ENCODE data around the gene ATP8B4.

The ATP8B4 gene

DNA sequence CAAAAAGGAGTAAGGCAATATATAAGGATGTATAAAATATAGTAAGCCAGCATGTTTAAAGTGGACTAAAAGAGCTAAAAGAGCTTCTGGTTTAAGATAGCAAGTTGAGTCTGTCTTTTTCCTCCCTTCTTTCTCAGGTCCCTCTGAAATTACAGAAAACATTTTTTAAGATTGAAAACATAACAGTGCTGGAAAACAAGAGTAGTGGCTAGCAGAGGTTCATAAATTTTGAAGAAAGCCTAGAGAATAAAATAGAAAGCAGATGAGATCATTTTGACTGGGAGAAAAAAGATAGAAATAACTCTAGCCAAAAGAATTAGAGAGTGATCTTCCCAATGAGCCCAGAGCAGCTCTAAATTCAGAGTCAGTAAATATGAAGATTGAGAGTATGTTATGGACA is 41.9 kb downstream of the ATP8B4 start:
- in situ Hi-C loops (cut with MboI; ENCODE audit: low sequenced_read_pairs), result no loop called here
- no peaks in the 10 kb centered on the region for H3K4me1 ChIP-seq

DNA sequence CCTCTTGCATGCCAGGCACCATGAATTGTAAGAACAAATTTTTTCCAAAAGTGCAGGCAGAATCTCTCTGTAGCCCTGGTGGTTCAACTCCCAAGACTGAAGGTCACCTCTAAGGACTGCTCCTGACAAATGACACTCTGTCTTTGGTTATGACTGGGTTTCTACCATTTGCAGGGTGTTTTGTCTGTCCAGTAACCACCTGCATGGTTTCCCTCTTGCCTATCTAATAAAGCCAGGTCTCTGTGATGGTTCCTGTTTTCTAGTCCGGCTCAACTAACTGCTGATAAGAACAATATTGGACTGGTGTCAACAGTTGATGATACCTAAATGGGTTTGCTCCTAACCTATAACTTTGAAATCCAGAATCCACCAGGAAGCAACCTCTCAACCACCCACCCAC is 43.7 kb downstream of the ATP8B4 start:
- H3K36me3 ChIP-seq (replicated peaks), result no peaks in the 10 kb centered on the region
- H3K27me3 ChIP-seq (ENCODE audit: low read depth), result no peaks in the 10 kb centered on the region; the same call in 1 of the 2 replicates

More for the DNA sequence above, 41.9 kb downstream of the ATP8B4 start:
- Histone ChIP-seq H3K27me3 (ENCODE audit: low read depth) (no peaks in the 10 kb centered on the region; the same call in 1 of the 2 replicates), H3K36me3 (replicated peaks) (no peaks in the 10 kb centered on the region), H3K9me3 (no peaks in the 10 kb centered on the region), H3K4me3 (no peak overlapping the region)
- DNase-seq (ENCODE audit: low spot score in 2 of 2), result no peak

GRCh38 chr15:50071551-50072258 is 47.3 kb downstream of the ATP8B4 start:
- H3K9me3 ChIP-seq, result no peaks in the 10 kb centered on the region
- no peaks in the 10 kb centered on the region for H3K36me3 ChIP-seq (replicated peaks)
- H3K27me3 ChIP-seq (ENCODE audit: low read depth), result no peaks in the 10 kb centered on the region
- DNase-seq (ENCODE audit: low spot score in 2 of 2), result no peak
- no peaks in the 10 kb centered on the region for H3K4me1 ChIP-seq
- H3K4me3 ChIP-seq, result no peak overlapping the region
- in situ Hi-C loops (cut with MboI; ENCODE audit: low sequenced_read_pairs), result no loop called here

More for the DNA sequence above, 43.7 kb downstream of the ATP8B4 start:
- H3K4me3 ChIP-seq, result no peak overlapping the region
- DNase-seq (ENCODE audit: low spot score in 2 of 2), result no peak
- no peaks in the 10 kb centered on the region for H3K4me1 ChIP-seq
- in situ Hi-C loops (cut with MboI; ENCODE audit: low sequenced_read_pairs), result no loop called here
- H3K9me3 ChIP-seq, result no peaks in the 10 kb centered on the region

- Histone ChIP-seq H3K27me3 (ENCODE audit: low read depth) (no peaks in the 10 kb centered on the region), H3K4me3 (no peak overlapping the region), H3K36me3 (replicated peaks) (no peaks in the 10 kb centered on the region), H3K9me3 (no peaks in the 10 kb centered on the region), H3K4me1 (no peaks in the 10 kb centered on the region)
- in situ Hi-C loops (cut with MboI; ENCODE audit: low sequenced_read_pairs), result no loop called here
- DNase-seq (ENCODE audit: low spot score in 2 of 2), result no peak
Measured at GRCh38 chr15:50068016-50068415, 51.0 kb downstream of the ATP8B4 start.

GRCh38 chr15:50067254-50067653 is 51.8 kb downstream of the ATP8B4 start:
- DNase-seq (ENCODE audit: low spot score in 2 of 2), result no peak
- H3K4me1 ChIP-seq, result no peaks in the 10 kb centered on the region
- no peaks in the 10 kb centered on the region for H3K27me3 ChIP-seq (ENCODE audit: low read depth)
- no peaks in the 10 kb centered on the region for H3K9me3 ChIP-seq
- no peaks in the 10 kb centered on the region for H3K36me3 ChIP-seq (replicated peaks)
- in situ Hi-C loops (cut with MboI; ENCODE audit: low sequenced_read_pairs), result no loop called here
- no peak overlapping the region for H3K4me3 ChIP-seq

GRCh38 chr15:50066666-50067065 is 52.4 kb downstream of the ATP8B4 start:
- no peaks in the 10 kb centered on the region for H3K9me3 ChIP-seq
- in situ Hi-C loops (cut with MboI; ENCODE audit: low sequenced_read_pairs), result no loop called here
- no peak for DNase-seq (ENCODE audit: low spot score in 2 of 2)
- no peaks in the 10 kb centered on the region for H3K36me3 ChIP-seq (replicated peaks)
- H3K4me1 ChIP-seq, result no peaks in the 10 kb centered on the region
- H3K4me3 ChIP-seq, result no peak overlapping the region
- H3K27me3 ChIP-seq (ENCODE audit: low read depth), result no peaks in the 10 kb centered on the region

DNA sequence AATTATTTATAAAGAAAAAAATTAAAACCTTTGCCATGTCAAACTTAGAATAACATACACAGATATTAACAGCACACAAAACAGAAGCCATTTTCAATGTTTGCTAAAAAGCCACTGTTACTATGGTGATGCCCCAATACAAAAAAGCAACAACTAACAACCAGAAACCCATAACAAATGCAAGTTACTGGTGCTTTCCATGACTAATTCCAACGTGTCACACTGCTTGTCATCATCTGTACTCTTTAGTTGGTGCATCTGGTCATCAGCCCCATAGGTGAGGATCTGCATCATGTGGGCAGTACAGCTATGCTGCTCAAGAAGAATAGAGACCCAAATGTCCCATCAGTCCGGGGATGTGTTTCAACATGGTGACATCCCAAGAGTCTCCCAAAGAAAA is 52.8 kb downstream of the ATP8B4 start:
- Histone ChIP-seq H3K4me1 (no peaks in the 10 kb centered on the region), H3K4me3 (no peak overlapping the region), H3K27me3 (ENCODE audit: low read depth) (no peaks in the 10 kb centered on the region), H3K36me3 (replicated peaks) (no peaks in the 10 kb centered on the region), H3K9me3 (no peaks in the 10 kb centered on the region)
- in situ Hi-C loops (cut with MboI; ENCODE audit: low sequenced_read_pairs), result no loop called here
- DNase-seq (ENCODE audit: low spot score in 2 of 2), result no peak

GRCh38 chr15:50065279-50065678 is 53.8 kb downstream of the ATP8B4 start:
- in situ Hi-C loops (cut with MboI; ENCODE audit: low sequenced_read_pairs), result no loop called here
- H3K27me3 ChIP-seq (ENCODE audit: low read depth), result no peaks in the 10 kb centered on the region
- no peaks in the 10 kb centered on the region for H3K36me3 ChIP-seq (replicated peaks)
- no peaks in the 10 kb centered on the region for H3K9me3 ChIP-seq
- no peak for DNase-seq (ENCODE audit: low spot score in 2 of 2)
- H3K4me3 ChIP-seq, result no peak overlapping the region
- H3K4me1 ChIP-seq, result no peaks in the 10 kb centered on the region; the same call in 1 of the 2 replicates

DNA sequence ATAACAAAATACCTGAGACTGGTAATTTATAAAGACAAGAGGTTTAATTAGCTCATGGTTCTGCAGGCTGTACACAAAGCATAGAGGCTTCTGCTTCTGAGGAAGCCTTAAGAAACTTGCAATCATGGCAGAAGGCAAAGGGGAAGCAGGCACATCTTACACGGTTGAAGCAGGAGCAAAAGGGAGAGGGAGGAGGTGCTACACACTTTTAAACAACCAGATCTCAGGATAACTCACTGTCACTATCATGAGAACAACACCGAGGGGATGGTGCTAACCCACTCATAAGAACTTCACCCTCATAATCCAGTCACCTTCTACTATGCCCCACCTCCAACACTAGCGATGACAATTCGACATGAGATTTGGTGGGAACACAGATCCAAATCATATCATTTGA is 54.4 kb downstream of the ATP8B4 start:
- in situ Hi-C loops (cut with MboI; ENCODE audit: low sequenced_read_pairs), result no loop called here
- Histone ChIP-seq H3K4me3 (no peak overlapping the region), H3K27me3 (ENCODE audit: low read depth) (no peaks in the 10 kb centered on the region), H3K9me3 (no peaks in the 10 kb centered on the region), H3K36me3 (replicated peaks) (no peaks in the 10 kb centered on the region), H3K4me1 (no peaks in the 10 kb centered on the region; the same call in 1 of the 2 replicates)
- no peak for DNase-seq (ENCODE audit: low spot score in 2 of 2)

GRCh38 chr15:50063226-50063625 is 55.8 kb downstream of the ATP8B4 start:
- Histone ChIP-seq H3K4me3 (no peak overlapping the region), H3K36me3 (replicated peaks) (no peaks in the 10 kb centered on the region), H3K27me3 (ENCODE audit: low read depth) (no peaks in the 10 kb centered on the region), H3K9me3 (no peaks in the 10 kb centered on the region), H3K4me1 (peaks cover 6% of the 10 kb centered on the region)
- in situ Hi-C loops (cut with MboI; ENCODE audit: low sequenced_read_pairs), result no loop called here
- DNase-seq (ENCODE audit: low spot score in 2 of 2), result no peak

GRCh38 chr15:50061503-50061902 is 57.5 kb downstream of the ATP8B4 start:
- Histone ChIP-seq H3K36me3 (replicated peaks) (no peaks in the 10 kb centered on the region), H3K9me3 (no peaks in the 10 kb centered on the region), H3K4me3 (no peak overlapping the region), H3K4me1 (peaks cover 12% of the 10 kb centered on the region), H3K27me3 (ENCODE audit: low read depth) (no peaks in the 10 kb centered on the region)
- in situ Hi-C loops (cut with MboI; ENCODE audit: low sequenced_read_pairs), result no loop called here
- no peak for DNase-seq (ENCODE audit: low spot score in 2 of 2)

DNA sequence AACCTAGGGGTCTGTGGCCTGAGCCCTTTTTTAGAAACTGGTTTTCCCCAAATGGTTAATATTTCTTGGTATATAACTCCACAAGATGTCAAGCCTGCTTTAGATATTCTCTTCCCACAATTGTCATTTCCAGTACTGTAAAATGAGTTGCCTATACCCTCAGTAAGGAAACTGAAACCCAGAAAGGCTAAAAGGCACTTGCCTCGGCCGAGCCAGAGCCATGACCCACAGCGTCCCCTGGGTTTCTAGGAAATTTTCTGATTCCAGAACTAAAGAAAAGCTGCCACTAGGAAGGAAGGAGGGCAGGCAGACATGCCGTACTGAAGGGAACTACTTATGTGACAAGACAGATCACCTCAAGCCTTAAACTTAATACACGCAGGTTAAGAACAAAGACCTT is 59.1 kb downstream of the ATP8B4 start:
- Histone ChIP-seq H3K4me1 (peaks cover 23% of the 10 kb centered on the region), H3K4me3 (no peak overlapping the region), H3K36me3 (replicated peaks) (no peaks in the 10 kb centered on the region), H3K9me3 (no peaks in the 10 kb centered on the region), H3K27me3 (ENCODE audit: low read depth) (no peaks in the 10 kb centered on the region)
- no peak for DNase-seq (ENCODE audit: low spot score in 2 of 2)
- in situ Hi-C loops (cut with MboI; ENCODE audit: low sequenced_read_pairs), result no loop called here

GRCh38 chr15:50059203-50059772 is 59.7 kb downstream of the ATP8B4 start:
- Histone ChIP-seq H3K4me1 (peaks cover 24% of the 10 kb centered on the region), H3K4me3 (no peak overlapping the region), H3K36me3 (replicated peaks) (no peaks in the 10 kb centered on the region), H3K27me3 (ENCODE audit: low read depth) (no peaks in the 10 kb centered on the region), H3K9me3 (no peaks in the 10 kb centered on the region)
- no peak for DNase-seq (ENCODE audit: low spot score in 2 of 2)
- in situ Hi-C loops (cut with MboI; ENCODE audit: low sequenced_read_pairs), result no loop called here

GRCh38 chr15:50057905-50058639 is 61.0 kb downstream of the ATP8B4 start:
- H3K4me1 ChIP-seq, result peaks cover 24% of the 10 kb centered on the region
- in situ Hi-C loops (cut with MboI; ENCODE audit: low sequenced_read_pairs), result no loop called here
- H3K27me3 ChIP-seq (ENCODE audit: low read depth), result no peaks in the 10 kb centered on the region
- no peak overlapping the region for H3K4me3 ChIP-seq
- peak; percentile 29 to 82 for DNase-seq (ENCODE audit: low spot score in 2 of 2)
- no peaks in the 10 kb centered on the region for H3K9me3 ChIP-seq
- H3K36me3 ChIP-seq (replicated peaks), result no peaks in the 10 kb centered on the region

Measured in HAP-1 (cell line).